GM19043 (cell line): ENCODE measurements around the gene EZH2.

Experiments used
- ATAC-seq: cut with Tn5 transposase; IDR thresholded peaks from one replicate; pipeline ENCODE4 v1.9.1; 2021; ENCODE audit warnings: low read depth; ENCODE audit not compliant: unreplicated experiment

The EZH2 gene

GRCh38 chr7:148884049-148884298 is at the start of gene EZH2:
EZH2 (minus strand) TSS chr7:148884291; CDS start chr7:148847298, 36,993 bp downstream.
- peak; percentile 19 for ATAC-seq

- ATAC-seq, result no peak
Observed at GRCh38 chr7:148931470-148931869, 47.4 kb upstream of the EZH2 start.

- no peak for ATAC-seq
Observed at GRCh38 chr7:148930335-148930734, 46.2 kb upstream of the EZH2 start.

GRCh38 chr7:148929176-148929575 is 45.1 kb upstream of the EZH2 start:
- no peak for ATAC-seq

DNA sequence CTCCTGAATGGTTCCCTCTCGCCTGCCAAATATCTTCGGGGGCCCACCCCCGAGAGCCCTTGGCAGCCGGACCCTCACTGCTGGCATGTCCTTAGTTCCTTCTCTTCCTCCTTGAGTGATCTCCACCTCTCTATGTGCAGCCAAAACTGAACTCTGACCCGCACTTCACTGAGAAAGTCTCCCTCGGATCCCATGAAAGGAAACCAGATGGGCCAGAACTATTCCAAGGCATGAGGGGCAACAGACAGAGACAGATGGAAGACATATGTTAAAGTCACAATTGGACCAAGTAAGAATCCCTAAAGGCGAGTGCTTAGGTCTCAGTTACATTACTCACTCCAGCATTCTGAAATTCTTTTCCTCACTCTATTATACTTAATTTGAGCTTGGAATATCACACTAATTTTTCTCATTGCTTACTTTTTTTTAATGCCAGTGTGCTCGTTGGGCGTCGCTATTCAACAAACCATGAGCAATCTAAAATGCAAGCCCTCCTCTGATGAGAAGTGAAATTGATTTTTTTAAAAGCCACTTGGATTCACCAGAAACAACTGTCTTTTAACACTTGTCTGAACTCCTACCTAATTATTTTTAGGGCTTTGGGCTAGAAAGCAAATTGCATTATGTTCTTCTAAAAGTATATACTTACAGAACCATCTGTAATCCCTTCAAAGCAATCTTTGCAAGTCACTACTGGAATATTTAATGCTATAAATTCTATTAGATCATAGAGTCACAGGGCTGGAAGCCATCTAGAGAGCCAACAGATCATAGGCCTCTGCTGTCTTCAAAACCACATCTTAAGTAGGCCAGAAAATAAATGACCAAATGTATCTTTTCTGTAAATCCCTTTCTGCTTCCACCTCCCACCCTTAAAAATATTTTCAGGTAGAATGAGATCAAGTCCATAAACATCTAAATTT is 43.3 kb upstream of the EZH2 start:
- no peak for ATAC-seq

- ATAC-seq, result no peak
Observed at GRCh38 chr7:148925836-148926235, 41.7 kb upstream of the EZH2 start.

DNA sequence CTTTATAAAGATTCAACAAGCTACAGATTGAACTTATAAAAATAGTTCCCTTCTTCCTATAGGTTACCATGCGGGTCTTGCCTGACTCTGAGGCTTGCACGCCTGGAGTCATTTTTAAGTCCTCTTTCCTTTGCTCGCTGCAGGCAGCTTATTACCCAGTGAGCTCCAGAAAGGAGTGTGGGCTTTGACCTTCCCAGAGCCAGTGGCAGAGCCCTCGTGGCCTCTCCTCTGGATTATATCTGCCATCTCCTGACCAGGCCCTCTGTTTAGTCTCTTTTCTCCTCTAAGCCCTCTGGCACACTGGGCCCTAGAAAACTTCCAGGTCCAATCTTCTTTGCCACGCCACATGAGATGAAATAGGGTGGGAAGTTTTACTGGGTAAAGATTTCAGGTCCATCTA is 39.9 kb upstream of the EZH2 start:
- ATAC-seq, result no peak

GRCh38 chr7:148921806-148922205 is 37.7 kb upstream of the EZH2 start:
- no peak for ATAC-seq

GRCh38 chr7:148921189-148921588 is 37.1 kb upstream of the EZH2 start:
- ATAC-seq, result no peak

- ATAC-seq, result no peak
Observed at GRCh38 chr7:148919859-148920258, 35.8 kb upstream of the EZH2 start.

GRCh38 chr7:148918058-148918596 is 34.0 kb upstream of the EZH2 start:
- ATAC-seq, result no peak

DNA sequence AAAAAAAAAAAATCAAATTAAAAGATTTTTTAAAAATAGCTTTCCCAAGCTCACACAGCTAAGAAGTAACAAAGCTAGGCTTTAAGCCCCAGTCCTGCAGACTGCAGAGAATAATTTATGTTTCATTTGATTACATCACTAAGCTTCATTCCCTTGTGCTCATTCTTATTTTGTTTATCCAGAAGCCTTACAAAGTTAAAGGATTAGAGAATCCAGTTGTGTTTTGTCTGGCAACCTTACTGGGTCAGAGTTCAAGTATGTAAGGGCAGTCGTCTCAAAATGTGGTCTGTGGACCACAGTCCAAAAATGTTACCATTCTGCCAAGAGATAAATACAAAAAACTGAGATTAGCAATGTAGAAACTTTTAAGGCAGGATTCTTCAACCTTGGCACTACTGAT is 32.1 kb upstream of the EZH2 start:
- no peak for ATAC-seq

DNA sequence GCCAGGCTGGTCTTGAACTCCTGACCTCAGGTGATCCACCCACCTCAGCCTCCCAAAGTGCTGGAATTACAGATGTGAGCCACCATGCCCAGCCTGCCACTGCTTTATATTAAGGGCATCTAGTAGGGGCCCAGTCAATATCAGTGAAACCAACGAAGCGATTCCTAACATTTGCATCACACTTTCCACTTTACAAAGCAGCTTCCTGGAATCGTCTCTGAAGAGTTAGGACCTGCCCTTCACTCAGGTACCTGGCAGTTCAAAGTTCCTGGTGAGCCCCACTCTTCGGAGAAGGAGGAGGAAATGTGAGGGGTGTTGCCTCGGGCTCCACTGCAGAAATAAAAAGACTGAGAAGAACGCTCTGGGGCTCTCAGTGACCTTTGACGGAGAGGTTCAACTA is 31.1 kb upstream of the EZH2 start:
- ATAC-seq, result no peak

- peak; percentile 56 for ATAC-seq
Observed at GRCh38 chr7:148914208-148914777, 30.2 kb upstream of the EZH2 start.

DNA sequence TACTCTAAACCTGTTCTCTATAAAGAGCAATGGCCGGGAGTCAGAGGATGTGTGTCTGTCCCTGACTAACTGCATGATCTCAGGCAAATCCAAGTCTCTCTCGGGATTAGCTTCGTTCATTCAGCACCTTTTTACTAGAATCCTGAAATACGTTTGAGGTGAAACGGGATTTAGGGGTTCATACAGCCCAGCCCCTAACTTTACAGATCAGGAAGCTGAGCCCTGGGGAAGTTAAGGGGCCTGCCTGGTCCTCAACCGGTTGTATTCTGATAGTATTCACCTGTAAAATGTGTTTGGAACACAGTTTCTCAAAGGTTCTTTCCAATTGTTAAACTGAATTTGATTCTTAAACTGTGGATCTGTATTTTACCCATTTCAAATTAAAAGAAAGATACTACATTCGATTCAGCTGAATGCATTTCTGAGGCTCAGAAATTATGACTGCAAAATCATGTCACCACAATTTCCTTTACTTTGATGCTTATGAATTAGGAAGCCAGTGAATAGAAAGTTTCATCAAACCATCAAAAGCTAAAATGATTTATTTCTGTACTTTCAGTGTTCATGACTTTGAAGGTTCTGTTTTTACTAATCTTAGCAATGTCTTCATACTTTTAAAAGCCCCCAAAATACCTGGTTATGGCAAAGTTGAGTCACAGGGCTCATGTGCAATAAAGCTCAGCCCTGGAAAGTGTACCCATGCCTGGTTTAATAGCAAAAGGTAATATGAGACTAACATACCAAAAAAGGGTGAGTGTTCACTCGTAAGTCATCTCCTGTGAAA is 28.9 kb upstream of the EZH2 start:
- ATAC-seq, result peak; percentile 33

GRCh38 chr7:148912151-148912550 is 28.1 kb upstream of the EZH2 start:
- ATAC-seq, result no peak

- ATAC-seq, result no peak
Observed at GRCh38 chr7:148911626-148912025, 27.5 kb upstream of the EZH2 start.

DNA sequence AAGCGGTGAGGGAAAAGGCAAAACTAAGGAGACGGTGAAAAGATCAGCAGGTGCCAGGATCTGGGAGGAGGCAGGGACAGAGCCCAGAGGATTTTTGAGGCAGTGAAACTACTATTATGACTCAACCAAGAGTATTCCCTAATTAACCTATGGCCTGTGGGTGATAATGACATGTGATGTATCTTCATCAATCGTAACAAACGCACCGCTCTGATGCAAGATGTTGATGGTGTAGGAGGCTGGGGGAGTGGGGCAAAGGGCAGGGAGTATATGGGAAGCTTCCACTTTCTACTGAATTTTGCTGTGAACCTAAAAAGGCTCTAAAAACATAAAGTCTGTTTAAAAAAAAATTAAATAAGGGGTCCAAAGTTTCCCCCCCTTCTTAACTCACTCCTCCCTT is 25.5 kb upstream of the EZH2 start:
- no peak for ATAC-seq

DNA sequence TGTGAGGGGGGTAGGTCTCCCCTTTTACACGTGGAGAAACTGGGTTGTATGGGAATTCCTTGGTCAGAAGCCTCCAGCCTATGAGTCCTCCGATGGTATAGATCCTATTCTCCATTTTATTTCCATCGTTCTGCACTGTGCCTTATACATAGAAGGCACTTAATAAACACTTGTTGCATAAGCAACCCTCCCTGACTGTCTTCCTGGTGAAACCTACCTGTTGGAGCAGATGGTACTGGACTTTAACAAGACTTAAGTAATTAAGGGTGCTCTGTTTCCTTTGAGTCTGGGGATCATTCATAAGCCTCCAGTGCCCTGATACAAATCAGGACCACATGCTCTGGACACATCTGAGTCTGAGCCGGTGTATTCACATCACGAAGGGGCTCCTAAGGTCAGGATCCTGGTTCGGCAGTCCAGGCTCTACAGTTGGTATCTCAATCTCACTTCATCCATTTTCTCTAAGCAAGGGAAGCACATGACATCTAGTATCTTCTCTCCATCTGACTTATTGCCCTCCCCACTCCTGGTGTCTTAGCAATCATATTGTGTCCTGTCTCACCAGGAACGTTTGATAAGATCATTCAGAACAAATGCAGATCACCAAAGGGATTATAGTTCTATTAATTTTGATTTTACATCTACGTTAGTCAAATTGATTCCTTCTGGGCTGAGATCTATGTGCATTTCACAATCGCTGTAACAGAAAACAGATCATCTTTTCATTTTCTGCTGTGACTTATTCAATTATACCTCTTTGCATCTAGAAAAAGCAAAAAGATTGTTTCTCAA is 22.8 kb upstream of the EZH2 start:
- no peak for ATAC-seq

DNA sequence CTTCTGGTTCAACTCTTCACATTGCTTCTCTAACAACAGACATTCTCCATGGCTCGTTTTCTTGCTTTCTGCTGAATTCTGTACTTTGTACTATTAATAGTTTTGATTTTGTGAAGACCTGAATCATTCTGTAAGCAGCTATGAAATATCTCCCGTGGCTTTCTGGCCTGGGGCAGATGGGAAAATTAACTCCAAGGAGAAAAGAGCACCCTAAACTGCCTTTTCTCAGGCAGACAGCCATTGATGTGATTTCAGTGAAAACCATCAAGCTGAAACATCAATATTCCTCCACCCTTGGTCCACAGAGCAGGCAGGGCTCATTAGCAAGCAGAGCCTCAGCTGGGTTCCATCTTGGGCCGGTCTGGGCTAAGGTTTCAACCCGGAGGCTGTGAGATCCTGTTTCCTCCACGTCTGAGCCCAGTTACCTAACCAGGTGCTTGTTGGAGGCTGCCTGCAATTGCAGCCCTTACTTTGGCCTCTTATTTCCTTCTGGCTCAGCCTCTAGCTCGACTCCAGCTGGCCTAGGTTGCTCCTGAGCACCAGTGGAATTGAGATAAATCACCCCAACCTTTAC is 21.1 kb upstream of the EZH2 start:
- ATAC-seq, result no peak
